Measurements from ENCODE around the gene MMAA.
A peak's percentile ranks its signal among the peaks of the same experiment; 100 is the strongest.
"Not testable (repeated sequence)": the region's sequence is repeated elsewhere in the genome, so short reads cannot be mapped to it uniquely, and the experiment has no call there.

The MMAA gene

DNA sequence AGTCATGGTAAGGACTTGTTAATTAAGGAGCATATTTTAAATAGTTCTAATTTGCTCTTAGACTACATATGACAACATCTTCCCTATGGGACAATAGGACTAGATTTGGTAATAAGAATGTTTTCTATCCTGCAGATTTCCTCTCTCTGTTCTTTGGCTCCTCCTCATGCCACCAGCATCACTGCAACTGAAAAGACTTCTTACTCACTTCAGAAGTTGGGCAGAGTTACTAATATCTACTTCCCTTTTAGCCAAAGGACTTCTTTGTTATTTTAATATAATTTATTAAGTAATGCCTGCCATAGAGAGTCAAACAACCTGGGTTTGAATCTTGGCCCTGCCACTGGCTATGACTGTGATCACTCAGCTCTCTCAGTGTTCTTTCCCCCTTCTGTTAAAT lies 16.4 kb downstream of the MMAA start:
- no peak for DNase-seq

DNA sequence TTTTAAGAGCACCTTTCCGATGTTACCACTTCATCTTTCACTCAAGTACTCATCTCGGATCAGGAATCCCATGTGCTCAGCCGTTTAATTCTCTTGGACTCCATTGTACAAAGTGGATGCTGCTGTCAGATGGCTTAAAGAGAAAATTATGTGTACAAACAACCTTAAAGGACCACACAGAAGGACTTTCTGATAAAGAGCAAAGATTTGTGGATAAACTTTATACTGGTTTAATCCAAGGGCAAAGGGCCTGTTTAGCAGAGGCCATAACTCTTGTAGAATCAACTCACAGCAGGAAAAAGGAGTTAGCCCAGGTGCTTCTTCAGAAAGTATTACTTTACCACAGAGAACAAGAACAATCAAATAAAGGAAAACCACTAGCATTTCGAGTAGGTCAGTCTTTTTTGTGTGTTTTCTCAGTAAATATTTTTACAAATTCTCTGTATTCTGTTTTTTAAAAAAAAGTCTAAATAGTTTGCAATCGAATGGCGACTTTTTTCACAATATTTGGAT lies 20.1 kb downstream of the MMAA start:
- no peak for DNase-seq

DNA sequence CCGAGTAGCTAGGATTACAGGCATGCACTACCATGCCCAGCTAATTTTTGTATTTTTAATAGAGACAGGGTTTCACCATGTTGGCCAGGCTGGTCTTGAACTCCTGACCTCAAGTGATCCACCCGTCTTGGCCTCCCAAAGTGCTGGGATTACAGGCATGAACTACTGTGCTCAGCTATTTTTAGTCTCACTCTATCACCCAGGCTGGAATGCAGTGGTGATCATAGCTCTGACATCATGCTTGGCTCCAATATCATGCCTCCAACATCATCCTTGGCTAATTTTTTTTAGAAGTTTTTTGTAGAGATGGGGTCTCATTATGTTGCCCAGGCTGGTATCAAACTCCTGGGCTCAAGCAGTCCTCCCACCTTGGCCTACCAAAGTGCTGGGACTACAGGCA lies 21.1 kb downstream of the MMAA start:
- DNase-seq: not testable (repeated sequence)

DNA sequence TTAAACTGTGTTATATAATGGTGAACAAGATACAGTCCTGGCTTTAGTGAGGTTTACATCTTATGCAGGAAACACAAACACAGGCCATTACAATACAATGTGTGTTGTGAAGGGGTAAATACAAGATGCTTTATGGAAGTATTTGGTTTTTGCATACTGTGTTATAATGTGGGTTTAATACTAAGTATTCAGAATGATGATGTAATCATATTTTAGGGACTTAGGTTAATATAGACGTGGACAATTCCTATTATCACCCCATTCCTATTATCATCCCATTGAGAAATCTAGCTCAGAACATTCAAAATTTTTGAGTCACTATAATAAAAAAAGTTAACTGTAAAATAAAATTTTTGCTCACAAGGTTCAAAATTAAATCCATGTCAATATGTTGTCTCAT lies 24.1 kb downstream of the MMAA start:
- DNase-seq: no peak

DNA sequence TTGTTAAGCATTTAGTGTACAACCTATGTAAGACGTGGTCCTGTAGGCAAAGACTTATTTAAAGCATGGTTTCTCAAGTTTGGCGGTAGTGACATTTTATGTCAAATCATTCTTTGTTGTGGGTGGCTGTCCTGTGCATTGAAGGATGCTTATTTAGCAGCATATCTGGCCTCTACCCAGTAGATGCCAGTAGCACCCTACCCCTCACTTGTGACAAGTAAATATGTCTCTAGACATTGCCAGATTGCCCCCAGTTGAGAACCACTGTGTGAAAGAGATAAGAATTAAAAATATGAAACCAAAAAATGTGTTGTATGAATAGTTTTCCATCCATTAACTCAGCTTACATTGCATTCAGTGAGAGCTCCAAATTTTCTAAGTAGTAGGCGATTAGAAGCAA lies 25.5 kb downstream of the MMAA start:
- DNase-seq: no peak

DNA sequence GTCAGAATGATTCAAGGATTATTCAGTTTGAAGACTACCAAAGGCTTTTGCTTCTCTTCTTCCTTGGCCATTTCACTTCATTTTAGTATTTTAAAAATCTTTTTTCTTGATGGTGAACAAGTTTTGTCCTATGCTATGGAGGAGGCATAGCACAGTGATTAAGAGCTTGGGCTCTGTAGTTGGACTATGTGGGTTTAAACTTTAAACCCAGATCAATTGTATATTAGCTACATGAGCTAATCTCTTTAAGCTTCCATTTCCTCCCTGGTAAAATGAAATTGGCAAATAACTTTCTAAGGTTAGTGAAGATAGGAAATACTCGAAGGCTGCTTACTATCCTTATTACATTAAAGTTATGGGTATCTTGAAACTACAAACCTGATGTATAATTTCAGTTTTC lies 37.0 kb downstream of the MMAA start:
- DNase-seq: no peak

DNA sequence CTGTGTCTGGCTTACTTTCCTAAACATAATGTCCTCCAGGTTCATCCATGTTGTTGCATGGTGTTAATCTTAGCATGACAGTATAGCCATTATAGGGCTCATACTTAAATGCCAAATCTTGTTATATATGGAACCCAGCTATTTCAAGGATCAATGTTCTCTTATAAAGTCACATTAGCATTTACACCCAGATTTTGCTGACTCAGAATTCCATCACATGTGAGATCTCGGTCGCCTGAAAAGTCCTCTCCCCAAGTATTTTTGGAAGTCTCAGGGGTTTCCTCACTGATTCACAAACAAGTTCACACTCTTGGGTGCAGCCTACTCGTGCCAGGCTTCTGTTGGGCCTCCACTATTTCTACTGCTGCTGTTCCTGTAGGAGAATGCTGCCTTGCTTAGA lies 40.9 kb downstream of the MMAA start:
- no peak for DNase-seq

DNA sequence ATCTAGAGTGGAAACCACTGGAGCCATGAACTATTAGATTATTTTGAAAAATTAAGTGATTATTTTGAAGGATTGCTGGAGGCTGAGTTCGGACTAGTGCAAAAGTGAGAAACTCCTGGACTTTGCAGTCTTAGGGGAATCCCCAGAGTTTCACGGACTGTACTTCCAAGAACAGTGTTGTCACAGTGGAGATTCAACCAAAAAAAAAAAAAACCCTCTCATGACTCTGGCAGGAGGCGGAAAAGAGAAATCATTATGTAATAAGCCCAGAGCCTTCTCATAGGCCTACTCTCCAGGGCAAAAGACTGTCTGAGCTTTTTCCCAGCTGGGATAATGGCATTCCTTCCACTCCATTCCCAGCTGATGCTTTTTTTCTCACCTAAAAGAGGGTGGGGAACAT lies 44.0 kb downstream of the MMAA start:
- DNase-seq: no peak

DNA sequence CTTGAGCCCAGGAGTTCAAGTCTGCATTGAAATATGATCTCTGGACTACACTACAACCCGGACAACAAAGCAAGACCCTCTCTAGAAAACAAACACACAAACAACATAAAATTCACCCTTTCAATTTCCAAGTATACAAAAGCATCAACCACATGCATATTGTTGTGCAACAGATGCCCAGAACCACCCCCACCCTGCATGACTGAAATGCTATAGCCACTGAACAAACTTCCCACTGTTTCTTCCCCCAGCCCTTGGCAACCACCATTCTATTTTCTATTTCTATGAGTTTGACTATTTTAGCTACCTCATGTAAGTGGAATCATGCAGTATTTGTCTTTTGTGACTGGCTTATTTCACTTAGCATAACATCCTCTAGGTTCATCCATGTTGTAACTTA lies 46.6 kb downstream of the MMAA start:
- DNase-seq: no peak

DNA sequence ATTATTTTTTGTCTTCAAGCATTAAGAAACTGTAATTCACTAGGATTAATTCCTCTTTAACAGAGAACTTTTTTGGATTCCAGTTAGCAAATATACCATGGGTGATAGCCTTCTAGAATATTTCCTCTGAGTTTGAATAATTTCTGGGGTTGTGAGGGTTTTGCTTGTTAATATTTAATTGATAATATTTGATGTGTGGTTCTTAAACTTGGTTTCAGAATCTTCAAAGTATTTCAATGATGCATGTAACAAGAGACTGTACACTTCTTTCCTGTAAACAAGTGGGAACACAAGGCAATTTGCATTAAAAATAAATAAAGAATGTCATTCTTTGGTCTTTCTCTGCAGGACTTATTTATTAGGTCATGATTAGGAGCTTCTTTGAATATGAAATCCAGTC lies 51.2 kb downstream of the MMAA start:
- DNase-seq: no peak

DNA sequence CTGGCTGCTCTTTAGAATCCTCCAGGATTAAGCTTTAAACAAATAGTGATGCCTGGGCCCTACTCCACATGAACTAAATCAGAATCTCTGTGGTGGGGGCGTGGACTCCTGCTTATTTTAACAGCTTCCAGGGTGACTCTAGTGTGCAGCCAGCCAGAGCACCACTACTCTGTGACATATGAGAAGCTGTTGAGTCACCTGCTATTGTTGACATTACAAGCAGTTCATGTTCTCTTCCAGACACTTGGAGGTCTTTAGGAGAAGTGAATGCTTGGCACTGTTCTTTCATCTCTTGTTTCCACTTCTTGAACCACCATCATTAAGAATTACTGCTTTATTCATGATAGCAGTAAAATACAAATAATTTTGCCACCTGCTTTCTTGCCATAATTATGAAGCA lies 60.3 kb downstream of the MMAA start:
- DNase-seq: peak; percentile 55

DNA sequence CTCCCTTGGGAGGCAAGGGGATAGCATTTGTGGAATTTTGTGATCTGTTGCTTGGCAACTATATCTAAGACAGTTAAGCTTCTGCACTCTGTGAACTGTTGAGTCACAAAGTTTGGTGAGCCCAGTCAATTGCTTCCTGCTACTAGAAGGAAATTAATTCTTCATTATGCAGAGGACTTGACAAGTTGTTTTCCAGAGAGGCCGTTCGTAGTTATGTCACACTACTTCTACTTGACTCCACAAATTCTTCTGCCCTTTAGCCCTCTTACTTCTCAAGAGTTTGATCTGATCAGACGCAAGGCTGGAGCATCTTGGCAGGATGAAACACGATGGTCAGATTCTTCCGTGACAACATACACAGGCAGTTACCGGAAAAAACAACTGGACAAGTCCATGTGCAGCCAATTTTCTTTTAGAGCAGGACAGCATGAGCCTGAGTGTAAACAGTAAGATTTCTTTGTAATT lies 60.8 kb downstream of the MMAA start, which contains the start of gene C4orf51:
TSS of gene C4orf51 (plus strand) at position 156 of the 465 bp plus-strand sequence. CDS start at position 214, 58 bp downstream.
- no peak for DNase-seq

DNA sequence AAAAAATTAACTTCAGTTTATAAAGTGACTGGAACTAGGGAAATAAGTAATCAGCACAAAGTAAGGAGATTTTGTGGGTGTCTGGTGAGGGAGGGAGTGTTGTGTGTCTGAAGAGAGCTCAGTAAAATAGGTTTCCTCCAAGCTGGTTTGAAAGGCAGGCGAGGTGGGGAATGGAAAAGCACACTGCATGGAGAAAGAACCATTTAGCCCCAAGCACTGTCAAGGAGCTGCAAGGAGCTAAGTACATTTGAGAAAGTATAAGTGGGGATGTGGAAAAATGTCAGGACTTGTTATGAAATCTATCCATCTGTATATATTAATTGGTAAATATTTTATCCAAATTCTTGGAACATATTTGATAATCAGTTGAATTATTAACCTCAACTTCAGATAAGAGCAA lies 61.7 kb downstream of the MMAA start:
- DNase-seq: no peak

DNA sequence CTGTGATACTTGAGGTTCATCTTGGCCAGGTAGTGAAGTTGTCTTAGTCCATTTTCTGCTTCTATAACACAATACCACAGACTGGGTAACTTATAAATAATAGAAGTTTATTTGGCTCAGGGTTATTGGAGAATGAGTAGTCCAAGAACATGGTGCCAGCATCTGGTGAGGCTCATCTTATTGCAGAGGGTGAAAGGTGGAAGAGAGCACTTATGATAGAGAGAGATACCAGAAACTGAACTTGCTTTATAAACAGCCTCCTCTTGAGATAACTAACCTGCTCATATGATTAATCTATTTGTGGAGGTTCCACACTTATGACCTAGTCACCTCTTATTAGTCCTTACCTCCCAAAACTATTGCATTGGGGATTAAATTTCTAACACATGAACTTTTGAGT lies 62.3 kb downstream of the MMAA start:
- DNase-seq: no peak

DNA sequence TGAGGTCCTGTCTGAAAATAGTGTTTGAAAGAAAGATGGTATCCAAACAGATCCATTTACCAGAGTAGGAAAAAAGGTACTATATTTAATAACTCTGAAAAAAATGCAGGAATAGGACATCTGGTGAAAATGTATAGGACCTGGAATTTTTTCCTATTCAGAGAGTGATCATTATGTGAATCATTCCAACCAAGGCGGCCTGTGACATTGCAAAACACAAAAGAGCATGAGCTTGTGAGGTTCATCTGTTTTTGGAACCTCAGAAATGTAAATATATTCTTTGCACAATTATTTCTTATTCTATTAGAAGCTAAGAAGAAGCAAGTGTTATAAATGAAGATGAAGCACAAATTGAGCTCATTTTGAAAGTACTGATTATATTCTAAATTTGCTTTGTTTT lies 62.8 kb downstream of the MMAA start:
- DNase-seq: no peak

DNA sequence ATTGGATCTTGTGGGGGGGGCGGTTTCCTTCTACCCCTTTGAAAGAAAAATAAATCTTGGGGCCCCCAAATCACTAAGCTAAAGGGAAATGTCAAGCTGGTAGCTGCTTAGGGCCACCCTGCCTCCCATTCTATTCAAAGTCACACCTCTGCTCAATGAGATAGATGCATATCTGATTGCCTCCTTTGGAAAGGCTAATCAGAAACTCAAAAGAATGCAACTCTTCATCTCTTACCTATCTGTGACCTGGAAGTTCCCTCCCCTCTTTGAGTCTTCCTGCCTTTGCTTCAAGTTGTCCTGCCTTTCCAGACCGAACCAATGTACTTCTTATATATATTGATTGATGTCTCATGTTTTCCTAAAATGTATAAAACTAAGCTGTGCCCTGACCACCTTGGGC lies 67.8 kb downstream of the MMAA start:
- DNase-seq: no peak

DNA sequence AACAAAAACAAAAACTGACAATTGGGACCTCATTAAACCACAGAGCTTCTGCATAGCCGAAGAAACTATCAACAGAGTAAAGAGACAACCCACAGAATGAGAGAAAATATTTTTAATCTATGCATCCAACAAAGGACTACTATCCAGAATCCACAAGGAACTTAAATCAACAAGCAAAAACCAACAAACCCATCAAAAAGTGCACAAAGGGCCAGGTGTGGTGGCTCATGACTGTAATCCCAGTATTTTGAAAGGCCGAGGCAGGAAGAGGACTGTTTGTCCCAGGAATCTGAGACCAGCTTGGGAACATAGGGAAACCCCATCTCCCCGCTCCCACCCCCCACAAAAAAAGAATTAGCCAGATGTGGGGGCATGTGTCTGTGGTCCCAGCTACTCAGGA lies 71.4 kb downstream of the MMAA start:
- no peak for DNase-seq

DNA sequence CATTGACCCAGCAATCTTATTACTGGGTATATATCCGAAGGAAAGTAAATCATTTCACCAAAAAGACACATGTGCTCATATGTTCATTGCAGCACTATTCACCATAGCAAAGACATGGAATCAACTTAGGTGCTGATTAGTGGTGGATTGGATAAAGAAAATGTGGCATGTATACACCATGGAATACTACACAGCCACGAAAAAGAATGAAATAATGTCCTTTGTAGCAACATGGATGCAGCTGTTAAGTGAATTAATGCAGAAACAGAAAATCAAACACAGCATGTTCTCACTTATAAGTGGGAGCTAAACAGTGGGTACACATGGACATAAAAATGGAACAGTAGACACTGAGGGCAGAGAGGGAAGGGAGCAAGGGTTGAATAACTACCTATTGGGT lies 72.2 kb downstream of the MMAA start:
- not testable (repeated sequence) for DNase-seq

DNA sequence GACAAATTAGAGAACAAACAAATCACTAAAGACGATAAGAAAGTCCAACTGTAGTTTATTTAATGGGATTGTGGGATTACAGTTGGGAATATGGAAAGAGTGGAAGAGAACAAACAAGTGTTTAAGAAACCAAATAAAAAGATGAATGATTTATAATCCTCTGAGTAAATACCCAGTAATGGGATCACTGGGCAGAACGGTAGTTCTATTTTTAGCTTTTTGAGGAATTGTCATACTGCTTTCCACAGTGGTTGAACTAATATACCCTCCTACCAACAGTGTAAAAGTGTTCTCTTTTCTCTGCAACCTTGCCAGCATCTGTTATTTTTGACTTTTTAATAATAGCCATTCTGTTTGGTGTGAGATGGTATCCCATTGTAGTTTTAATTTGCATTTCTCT lies 75.7 kb downstream of the MMAA start:
- no peak for DNase-seq

DNA sequence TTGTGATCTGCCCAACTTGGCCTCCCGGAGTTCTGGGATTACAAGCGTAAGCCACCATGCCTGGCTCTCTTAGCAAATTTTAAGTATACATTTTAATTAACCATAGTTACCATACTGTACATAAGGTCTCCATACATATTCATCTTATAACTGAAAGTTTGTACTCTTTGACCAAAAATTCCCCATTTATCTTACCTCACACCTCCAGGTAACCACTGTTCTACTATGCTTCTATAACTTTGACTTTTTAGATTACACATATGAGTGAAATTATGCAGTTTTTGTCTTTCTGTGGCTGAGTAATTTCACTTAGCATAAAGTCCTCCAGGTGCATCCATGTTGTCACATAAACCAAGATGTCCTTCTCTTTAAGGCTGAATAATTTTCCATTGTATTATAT lies 78.1 kb downstream of the MMAA start:
- no peak for DNase-seq

DNA sequence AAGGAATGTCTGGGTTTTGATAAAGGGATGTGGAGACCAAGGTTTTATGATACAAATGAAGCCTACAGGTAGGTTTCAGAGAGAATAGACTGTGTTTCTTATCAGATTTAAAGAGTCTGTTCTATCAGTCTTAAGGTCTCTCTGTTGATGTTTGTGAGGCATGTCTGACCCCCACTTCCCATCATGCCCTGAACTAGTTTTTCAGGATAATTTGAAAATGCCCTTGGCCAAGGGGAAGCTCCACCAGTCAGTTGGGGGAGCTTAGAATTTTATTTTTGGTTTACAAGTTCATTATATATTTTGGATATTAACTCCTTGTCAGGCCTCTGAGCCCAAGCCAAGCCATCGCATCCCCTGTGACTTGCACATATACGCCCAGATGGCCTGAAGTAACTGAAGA lies 79.3 kb downstream of the MMAA start:
- DNase-seq: no peak

DNA sequence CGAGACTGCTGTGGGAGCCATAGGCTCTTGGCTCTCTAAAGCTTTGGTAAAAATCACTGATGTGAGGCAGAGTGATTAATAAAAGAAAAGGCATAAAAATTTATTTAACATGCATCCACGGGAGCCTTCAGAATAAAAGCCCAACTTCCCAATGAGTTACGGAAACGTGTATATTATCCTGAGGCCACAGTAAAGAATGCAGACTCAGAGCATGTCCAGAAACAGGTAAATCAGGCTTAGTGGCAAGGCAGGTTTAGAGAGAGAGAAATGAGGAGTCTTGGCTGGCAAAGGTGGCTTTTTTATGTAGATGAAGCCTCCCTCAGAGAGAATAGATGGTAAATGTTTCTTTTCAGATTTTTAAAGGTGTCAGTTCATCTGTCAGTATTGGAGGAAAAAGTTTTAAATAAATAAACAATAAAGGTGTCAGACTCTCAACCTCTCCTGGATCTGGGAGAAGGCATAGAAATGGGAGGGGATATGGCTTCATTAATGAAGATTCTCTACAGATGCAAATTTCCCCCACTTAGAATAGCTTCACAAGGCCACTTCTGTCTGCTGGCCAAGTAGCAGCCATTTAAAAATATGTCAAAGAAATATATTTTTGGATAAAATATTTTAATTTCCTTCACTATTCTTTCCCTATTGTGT lies 84.8 kb downstream of the MMAA start:
- no peak for DNase-seq

DNA sequence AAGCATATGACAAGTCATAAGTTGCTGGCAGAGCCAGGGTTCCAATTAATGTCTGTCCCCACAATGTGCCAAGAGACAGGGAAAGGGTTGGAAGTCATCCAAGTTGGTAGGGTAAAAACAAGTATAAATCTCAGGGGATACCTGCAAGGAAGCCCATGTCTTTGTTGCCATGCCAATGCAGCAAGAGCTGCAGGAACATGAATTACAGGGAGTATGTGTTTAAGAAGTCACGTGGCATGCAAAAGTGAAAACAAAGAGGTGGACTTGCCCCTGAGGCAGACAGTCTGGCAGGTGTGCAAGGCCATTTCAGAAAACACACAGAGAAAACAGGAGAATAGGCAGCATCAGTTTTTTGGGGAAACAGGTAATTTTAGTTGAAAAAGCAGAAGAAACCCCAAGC lies 90.2 kb downstream of the MMAA start:
- peak; percentile 29 for DNase-seq

All from NCI-H748 treated with DMSO at 0.1 percent for 48 hours (cell line).